B cell (primary cell): ENCODE results near the gene ZNF445.

ENCODE experiments used
- EZH2 ChIP-seq: IDR thresholded peaks from 2 replicates; pipeline ENCODE4 v1.6.1; 2012; ENCODE audit warnings: borderline replicate concordance, low read depth, mild to moderate bottlenecking, moderate library complexity, low read length; ENCODE audit not compliant: insufficient read depth, poor library complexity, severe bottlenecking
- TF ChIP-seq, protein P1 (sequence below): fragments of 200-600 bp; IDR thresholded peaks from one replicate; pipeline ENCODE4 v1.8.0; 2022; ENCODE audit warnings: antibody characterized with exemption, mild to moderate bottlenecking

DNA sequence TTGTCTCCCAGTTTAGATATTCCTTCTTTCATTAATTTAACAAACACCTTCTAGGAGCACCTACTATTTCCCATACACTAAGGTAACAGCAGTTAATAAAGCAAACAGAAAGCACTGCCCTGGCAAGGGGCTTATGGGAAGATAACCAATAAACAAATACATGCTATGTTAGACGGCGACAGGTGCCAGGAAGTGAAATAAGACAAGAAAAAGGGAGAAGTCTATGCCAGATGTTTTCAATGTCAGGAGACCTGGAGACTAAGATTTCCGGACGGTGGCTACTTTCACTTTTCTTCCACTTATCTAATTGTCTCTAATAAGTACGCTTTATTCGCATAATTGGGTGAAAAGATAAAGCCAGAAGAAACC lies 32.5 kb upstream of the ZNF445 start:
- TF ChIP-seq, protein P1, sequence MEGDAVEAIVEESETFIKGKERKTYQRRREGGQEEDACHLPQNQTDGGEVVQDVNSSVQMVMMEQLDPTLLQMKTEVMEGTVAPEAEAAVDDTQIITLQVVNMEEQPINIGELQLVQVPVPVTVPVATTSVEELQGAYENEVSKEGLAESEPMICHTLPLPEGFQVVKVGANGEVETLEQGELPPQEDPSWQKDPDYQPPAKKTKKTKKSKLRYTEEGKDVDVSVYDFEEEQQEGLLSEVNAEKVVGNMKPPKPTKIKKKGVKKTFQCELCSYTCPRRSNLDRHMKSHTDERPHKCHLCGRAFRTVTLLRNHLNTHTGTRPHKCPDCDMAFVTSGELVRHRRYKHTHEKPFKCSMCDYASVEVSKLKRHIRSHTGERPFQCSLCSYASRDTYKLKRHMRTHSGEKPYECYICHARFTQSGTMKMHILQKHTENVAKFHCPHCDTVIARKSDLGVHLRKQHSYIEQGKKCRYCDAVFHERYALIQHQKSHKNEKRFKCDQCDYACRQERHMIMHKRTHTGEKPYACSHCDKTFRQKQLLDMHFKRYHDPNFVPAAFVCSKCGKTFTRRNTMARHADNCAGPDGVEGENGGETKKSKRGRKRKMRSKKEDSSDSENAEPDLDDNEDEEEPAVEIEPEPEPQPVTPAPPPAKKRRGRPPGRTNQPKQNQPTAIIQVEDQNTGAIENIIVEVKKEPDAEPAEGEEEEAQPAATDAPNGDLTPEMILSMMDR = no peak
- TF ChIP-seq EZH2 = no peak
